Fibroblast of lung (primary cell): ENCODE results near the gene MAGEA6. TPM values are rescaled to one million over a fixed set of nuclear protein-coding genes. Genes with fewer than 3 reads are reported as not detected.
"Not testable (repeated sequence)": the region's sequence is repeated elsewhere in the genome, so short reads cannot be mapped to it uniquely, and the experiment has no call there.

Experiments used
- DNase-seq, 2 donors: peaks; one replicate each; pipeline versions ENCODE4 v3.0.0 to v3.0.0-alpha.2; 2010; ENCODE audit warnings: low read depth in 2 of 2
- H2AFZ ChIP-seq: 2 replicates; pipeline ENCODE4 v1.5.1; 2012; ENCODE audit warnings: low read length, control low read depth, inconsistent platforms
- H3K27ac ChIP-seq: 2 replicates; pipeline ENCODE4 v1.5.1; 2011; ENCODE audit warnings: low read length, control low read depth; ENCODE audit not compliant: insufficient read depth
- H3K27me3 ChIP-seq: 2 replicates; pipeline ENCODE4 v1.5.1; 2011; ENCODE audit warnings: mild to moderate bottlenecking, low read length; ENCODE audit not compliant: control insufficient read depth, insufficient read depth
- H3K36me3 ChIP-seq: 2 replicates; pipeline ENCODE4 v1.5.1; 2011; ENCODE audit warnings: low read length; ENCODE audit not compliant: control insufficient read depth, insufficient read depth
- H3K4me1 ChIP-seq: 2 replicates; pipeline ENCODE4 v1.5.1; 2011; ENCODE audit warnings: low read length; ENCODE audit not compliant: control insufficient read depth, insufficient read depth; ENCODE audit errors: extremely low read depth
- H3K4me2 ChIP-seq: 2 replicates; pipeline ENCODE4 v1.5.1; 2011; ENCODE audit warnings: low read length, control low read depth; ENCODE audit not compliant: insufficient read depth; ENCODE audit errors: extremely low read depth
- H3K4me3 ChIP-seq, 4 experiments: fragments of 200-600 bp in 1 of 4; sonication (generic) in 1 of 4; replicated peaks in 1 of 4; 2 replicates each; pipeline ENCODE4 v1.5.1; 2011 to 2016; ENCODE audit warnings: low read length in 4 of 4, low read depth in 3 of 4, mild to moderate bottlenecking in 3 of 4, control low read depth in 2 of 4, inconsistent platforms in 1 of 4, mixed read lengths in 1 of 4; ENCODE audit not compliant: insufficient read depth in 1 of 4; ENCODE audit errors: control extremely low read depth in 1 of 4
- H3K79me2 ChIP-seq: 2 replicates; pipeline ENCODE4 v1.5.1; 2012; ENCODE audit warnings: mild to moderate bottlenecking, low read length, inconsistent platforms; ENCODE audit not compliant: control insufficient read depth, insufficient read depth
- H3K9ac ChIP-seq: 2 replicates; pipeline ENCODE4 v1.5.1; 2011; ENCODE audit warnings: mild to moderate bottlenecking, low read length, control low read depth; ENCODE audit not compliant: insufficient read depth
- H3K9me3 ChIP-seq: 2 replicates; pipeline ENCODE4 v1.5.1; 2012; ENCODE audit warnings: low read depth, low read length; ENCODE audit not compliant: control insufficient read depth, insufficient read depth
- H4K20me1 ChIP-seq: 2 replicates; pipeline ENCODE4 v1.5.1; 2011; ENCODE audit warnings: low read length; ENCODE audit not compliant: control insufficient read depth, insufficient read depth; ENCODE audit errors: extremely low read depth
- EZH2 ChIP-seq: IDR thresholded peaks from 2 replicates; pipeline ENCODE4 v1.5.1; 2012; ENCODE audit warnings: low read length, control low read depth, mild to moderate bottlenecking; ENCODE audit errors: missing control alignments
- polyA plus RNA-seq, 2 donors: library from polyadenylated mRNA; depleted of rRNA in 1 of 2; stranded (reverse) in 1 of 2; unstranded in 1 of 2; fragments of >200 nt; gene quantifications; 2 replicates each; pipeline ENCODE4 v1.2.1, GENCODE V29; 2011 to 2012; ENCODE audit warnings: missing spikeins in 1 of 2
- total RNA-seq: library from RNA; depleted of rRNA; stranded (reverse); fragments of >200 nt; gene quantifications from 2 replicates; pipeline ENCODE4 v1.2.1, GENCODE V29; 2014
- TF ChIP-seq, protein P1 (sequence below), 2 donors: IDR thresholded peaks in 1 of 2; conservative IDR thresholded peaks in 1 of 2; 1 replicate in 1 of 2; 2 replicates in 1 of 2; pipeline ENCODE4 v1.5.1; 2011 to 2012; ENCODE audit warnings: low read length in 2 of 2, control low read depth in 1 of 2, inconsistent platforms in 1 of 2, low read depth in 1 of 2, mild to moderate bottlenecking in 1 of 2

MAGEA6 gene
- total and polyA plus RNA-seq, 2 donors (not counting 1 experiment from before 2014, with no cell fraction given) = not detected

DNA sequence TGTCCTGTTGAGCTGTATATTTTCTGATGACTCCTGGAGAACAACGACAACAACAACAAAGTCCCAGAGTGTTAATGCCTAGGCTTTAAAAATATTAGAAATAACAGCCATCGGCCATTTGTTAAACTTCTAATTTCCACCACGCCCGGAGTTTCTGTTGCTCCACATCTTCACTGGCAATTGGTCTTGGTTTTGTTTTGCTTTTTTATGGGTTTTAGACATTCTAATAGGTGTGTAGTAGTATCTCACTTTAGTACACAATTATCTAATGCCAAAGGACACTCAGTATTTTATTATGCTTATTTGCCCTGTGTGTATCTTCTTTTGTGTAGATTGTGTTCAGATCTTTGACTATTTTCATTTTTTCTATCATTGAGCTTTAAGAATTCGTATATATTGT is 30.9 kb downstream of the MAGEA6 start:
- no peaks in the 10 kb centered on the region for H3K27me3 ChIP-seq
- no peaks in the 10 kb centered on the region for H3K36me3 ChIP-seq
- H3K4me3 ChIP-seq = no peak overlapping the region
- no peak overlapping the region for H3K4me2 ChIP-seq
- H3K27ac ChIP-seq = no peak overlapping the region
- no peak for TF ChIP-seq EZH2
- TF ChIP-seq, protein P1, sequence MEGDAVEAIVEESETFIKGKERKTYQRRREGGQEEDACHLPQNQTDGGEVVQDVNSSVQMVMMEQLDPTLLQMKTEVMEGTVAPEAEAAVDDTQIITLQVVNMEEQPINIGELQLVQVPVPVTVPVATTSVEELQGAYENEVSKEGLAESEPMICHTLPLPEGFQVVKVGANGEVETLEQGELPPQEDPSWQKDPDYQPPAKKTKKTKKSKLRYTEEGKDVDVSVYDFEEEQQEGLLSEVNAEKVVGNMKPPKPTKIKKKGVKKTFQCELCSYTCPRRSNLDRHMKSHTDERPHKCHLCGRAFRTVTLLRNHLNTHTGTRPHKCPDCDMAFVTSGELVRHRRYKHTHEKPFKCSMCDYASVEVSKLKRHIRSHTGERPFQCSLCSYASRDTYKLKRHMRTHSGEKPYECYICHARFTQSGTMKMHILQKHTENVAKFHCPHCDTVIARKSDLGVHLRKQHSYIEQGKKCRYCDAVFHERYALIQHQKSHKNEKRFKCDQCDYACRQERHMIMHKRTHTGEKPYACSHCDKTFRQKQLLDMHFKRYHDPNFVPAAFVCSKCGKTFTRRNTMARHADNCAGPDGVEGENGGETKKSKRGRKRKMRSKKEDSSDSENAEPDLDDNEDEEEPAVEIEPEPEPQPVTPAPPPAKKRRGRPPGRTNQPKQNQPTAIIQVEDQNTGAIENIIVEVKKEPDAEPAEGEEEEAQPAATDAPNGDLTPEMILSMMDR (conservative IDR thresholded peaks at IDR 0.05 in 1 of 2, IDR thresholded peaks at IDR 0.05 in 1 of 2; ENCODE audit: low read depth in 1 of 2, low read length in 2 of 2) = no peak
- H4K20me1 ChIP-seq = no peaks in the 10 kb centered on the region
- no peaks in the 10 kb centered on the region for H3K4me1 ChIP-seq
- H3K9ac ChIP-seq = no peak overlapping the region
- H2AFZ ChIP-seq = no peak overlapping the region
- no peak for DNase-seq
- no peaks in the 10 kb centered on the region for H3K9me3 ChIP-seq
- H3K79me2 ChIP-seq = no peaks in the 10 kb centered on the region

DNA sequence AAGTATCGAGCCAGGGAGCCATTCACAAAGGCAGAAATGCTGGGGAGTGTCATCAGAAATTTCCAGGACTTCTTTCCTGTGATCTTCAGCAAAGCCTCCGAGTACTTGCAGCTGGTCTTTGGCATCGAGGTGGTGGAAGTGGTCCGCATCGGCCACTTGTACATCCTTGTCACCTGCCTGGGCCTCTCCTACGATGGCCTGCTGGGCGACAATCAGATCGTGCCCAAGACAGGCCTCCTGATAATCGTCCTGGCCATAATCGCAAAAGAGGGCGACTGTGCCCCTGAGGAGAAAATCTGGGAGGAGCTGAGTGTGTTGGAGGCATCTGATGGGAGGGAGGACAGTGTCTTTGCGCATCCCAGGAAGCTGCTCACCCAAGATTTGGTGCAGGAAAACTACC is 33.0 kb downstream of the MAGEA6 start:
- not testable (repeated sequence) for H3K9ac ChIP-seq, H3K4me1 ChIP-seq, H3K27me3 ChIP-seq, H3K4me3 ChIP-seq, H2AFZ ChIP-seq, H3K4me2 ChIP-seq, H4K20me1 ChIP-seq, H3K36me3 ChIP-seq, H3K79me2 ChIP-seq, DNase-seq, H3K9me3 ChIP-seq, H3K27ac ChIP-seq

DNA sequence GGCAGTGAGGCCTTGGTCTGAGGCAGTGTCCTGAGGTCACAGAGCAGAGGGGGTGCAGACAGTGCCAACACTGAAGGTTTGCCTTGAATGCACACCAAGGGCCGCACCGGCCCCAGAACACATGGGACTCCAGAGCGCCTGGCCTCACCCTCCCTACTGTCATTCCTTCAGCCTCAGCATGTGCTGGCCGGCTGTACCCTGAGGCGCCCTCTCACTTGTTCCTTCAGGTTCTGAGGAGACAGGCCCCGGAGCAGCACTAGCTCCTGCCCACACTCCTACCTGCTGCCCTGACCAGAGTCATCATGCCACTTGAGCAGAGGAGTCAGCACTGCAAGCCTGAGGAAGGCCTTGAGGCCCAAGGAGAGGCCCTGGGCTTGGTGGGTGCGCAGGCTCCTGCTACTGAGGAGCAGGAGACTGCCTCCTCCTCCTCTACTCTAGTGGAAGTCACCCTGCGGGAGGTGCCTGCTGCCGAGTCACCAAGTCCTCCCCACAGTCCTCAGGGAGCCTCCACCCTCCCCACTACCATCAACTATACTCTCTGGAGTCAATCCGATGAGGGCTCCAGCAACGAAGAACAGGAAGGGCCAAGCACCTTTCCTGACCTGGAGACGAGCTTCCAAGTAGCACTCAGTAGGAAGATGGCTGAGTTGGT is 33.5 kb downstream of the MAGEA6 start:
- Histone ChIP-seq H4K20me1 (no peaks in the 10 kb centered on the region), H3K36me3 (no peaks in the 10 kb centered on the region)

More for the DNA sequence above, 33.5 kb downstream of the MAGEA6 start:
- no peaks in the 10 kb centered on the region for H3K4me1 ChIP-seq
- no peak overlapping the region for H3K27ac ChIP-seq
- no peak overlapping the region for H2AFZ ChIP-seq
- no peak overlapping the region for H3K4me2 ChIP-seq
- no peak for TF ChIP-seq EZH2
- TF ChIP-seq, protein P1 (conservative IDR thresholded peaks at IDR 0.05 in 1 of 2, IDR thresholded peaks at IDR 0.05 in 1 of 2; ENCODE audit: low read depth in 1 of 2, low read length in 2 of 2) = no peak
- no peak overlapping the region for H3K9ac ChIP-seq
- no peaks in the 10 kb centered on the region for H3K9me3 ChIP-seq
- H3K4me3 ChIP-seq = no peak overlapping the region
- no peaks in the 10 kb centered on the region for H3K27me3 ChIP-seq
- H3K79me2 ChIP-seq = no peaks in the 10 kb centered on the region
- no peak for DNase-seq
